B cell (primary cell): ENCODE results near the gene GOLGA1.

Source experiments
- EZH2 ChIP-seq: IDR thresholded peaks from 2 replicates; pipeline ENCODE4 v1.6.1; 2012; ENCODE audit warnings: borderline replicate concordance, low read depth, mild to moderate bottlenecking, moderate library complexity, low read length; ENCODE audit not compliant: insufficient read depth, poor library complexity, severe bottlenecking
- TF ChIP-seq, protein P1 (sequence below): fragments of 200-600 bp; IDR thresholded peaks from one replicate; pipeline ENCODE4 v1.8.0; 2022; ENCODE audit warnings: antibody characterized with exemption, mild to moderate bottlenecking

DNA sequence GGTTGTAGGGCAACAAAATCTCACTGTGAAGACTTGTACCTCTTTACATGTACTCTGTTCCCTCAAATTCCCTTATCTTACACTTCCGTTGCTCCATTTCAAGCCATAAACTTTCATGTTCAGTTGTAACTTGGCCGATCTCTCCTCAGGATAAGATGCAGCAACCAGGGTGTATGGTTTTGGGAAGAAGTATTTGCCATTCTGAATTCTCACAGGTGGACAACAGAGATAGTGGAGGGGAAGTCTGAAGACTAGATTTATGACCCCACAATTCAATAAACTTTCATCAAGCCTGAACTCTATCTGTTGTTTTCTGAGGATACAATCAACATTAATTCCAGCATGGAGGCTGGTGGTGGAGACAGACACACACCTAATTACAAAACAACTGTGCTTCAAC is 27.5 kb downstream of the GOLGA1 start:
- TF ChIP-seq, protein P1, sequence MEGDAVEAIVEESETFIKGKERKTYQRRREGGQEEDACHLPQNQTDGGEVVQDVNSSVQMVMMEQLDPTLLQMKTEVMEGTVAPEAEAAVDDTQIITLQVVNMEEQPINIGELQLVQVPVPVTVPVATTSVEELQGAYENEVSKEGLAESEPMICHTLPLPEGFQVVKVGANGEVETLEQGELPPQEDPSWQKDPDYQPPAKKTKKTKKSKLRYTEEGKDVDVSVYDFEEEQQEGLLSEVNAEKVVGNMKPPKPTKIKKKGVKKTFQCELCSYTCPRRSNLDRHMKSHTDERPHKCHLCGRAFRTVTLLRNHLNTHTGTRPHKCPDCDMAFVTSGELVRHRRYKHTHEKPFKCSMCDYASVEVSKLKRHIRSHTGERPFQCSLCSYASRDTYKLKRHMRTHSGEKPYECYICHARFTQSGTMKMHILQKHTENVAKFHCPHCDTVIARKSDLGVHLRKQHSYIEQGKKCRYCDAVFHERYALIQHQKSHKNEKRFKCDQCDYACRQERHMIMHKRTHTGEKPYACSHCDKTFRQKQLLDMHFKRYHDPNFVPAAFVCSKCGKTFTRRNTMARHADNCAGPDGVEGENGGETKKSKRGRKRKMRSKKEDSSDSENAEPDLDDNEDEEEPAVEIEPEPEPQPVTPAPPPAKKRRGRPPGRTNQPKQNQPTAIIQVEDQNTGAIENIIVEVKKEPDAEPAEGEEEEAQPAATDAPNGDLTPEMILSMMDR: no peak
- TF ChIP-seq EZH2: no peak
